Right atrium auricular region (tissue), 2 donors: ENCODE measurements around the gene TLK1. TPM values are rescaled to one million over a fixed set of nuclear protein-coding genes. Genes with fewer than 3 reads are reported as not detected.

Experiments used
- DNase-seq: peaks from one replicate; pipeline ENCODE4 v3.0.0-alpha.2; 2019; ENCODE audit warnings: low spot score
- H3K27ac ChIP-seq, 2 donors: fragments of 200-600 bp; sonication (generic); 1 replicate in 1 of 2; 2 replicates in 1 of 2; pipeline ENCODE4 v1.5.1; 2016 to 2019
- H3K27me3 ChIP-seq, 2 donors: fragments of 200-600 bp; sonication (generic); one replicate each; pipeline versions ENCODE4 v1.5.1 to v1.6.0; 2017 to 2019
- H3K36me3 ChIP-seq: fragments of 200-600 bp; sonication (generic); one replicate; pipeline ENCODE4 v1.5.1; 2016
- H3K4me1 ChIP-seq, 2 donors: fragments of 200-600 bp; sonication (generic); one replicate each; pipeline versions ENCODE4 v1.5.1 to v1.6.0; 2017 to 2019
- H3K4me3 ChIP-seq, 2 donors: fragments of 200-600 bp; sonication (generic); 1 replicate in 1 of 2; 2 replicates in 1 of 2; pipeline ENCODE4 v1.5.1; 2017 to 2019; ENCODE audit warnings: mild to moderate bottlenecking in 1 of 2, moderate library complexity in 1 of 2
- H3K9me3 ChIP-seq, 2 donors: fragments of 200-600 bp; sonication (generic); one replicate each; pipeline ENCODE4 v1.5.1; 2019
- CTCF ChIP-seq, 2 donors: fragments of 200-600 bp; sonication (generic); IDR thresholded peaks; one replicate each; pipeline ENCODE4 v1.5.1; 2019; ENCODE audit warnings: antibody characterized with exemption in 2 of 2
- total RNA-seq, 2 donors: library from RNA; depleted of rRNA; stranded (reverse); fragments of >200 nt; gene quantifications; one replicate each; pipeline ENCODE4 v1.1.0, GENCODE V29; 2016

Gene TLK1
- total RNA-seq, 2 donors from 2014 or later = 21.0 to 21.7 TPM

GRCh38 chr2:170973492-170974303 lies 187.0 kb downstream of the TLK1 start:
- H3K27me3 ChIP-seq = no peaks in the 10 kb centered on the region
- peak; percentile 95 to 96 for TF ChIP-seq CTCF (IDR thresholded peaks at IDR 0.05)
- H3K36me3 ChIP-seq = no peaks in the 10 kb centered on the region
- H3K4me1 ChIP-seq = peaks cover 0 to 12% of the 10 kb centered on the region in 2 donors
- peak; percentile 79 for DNase-seq
- H3K27ac ChIP-seq = peak overlapping the region; percentile 51 to 79
- H3K9me3 ChIP-seq = no peaks in the 10 kb centered on the region
- H3K4me3 ChIP-seq = peak overlapping the region; percentile 49 to 79

DNA sequence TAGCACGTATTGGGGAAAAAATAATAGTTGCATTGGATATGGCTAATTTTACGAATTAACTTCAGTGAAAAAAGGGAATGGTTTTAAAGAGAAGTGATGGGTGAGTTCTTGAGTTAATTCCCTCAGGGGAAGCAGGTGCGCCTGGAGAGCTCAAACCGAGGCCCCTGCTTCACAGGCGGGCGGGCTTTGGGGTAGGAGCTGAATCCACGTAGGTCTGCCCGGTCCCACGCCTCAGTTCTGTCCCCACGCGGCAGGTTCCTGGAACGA lies 187.5 kb downstream of the TLK1 start:
- Histone ChIP-seq H3K9me3 (no peaks in the 10 kb centered on the region), H3K36me3 (no peaks in the 10 kb centered on the region), H3K27ac (peak overlapping the region in 1 of 2 donors; percentile 79), H3K4me1 (peaks cover 0 to 12% of the 10 kb centered on the region in 2 donors), H3K4me3 (peak overlapping the region in 1 of 2 donors; percentile 79), H3K27me3 (no peaks in the 10 kb centered on the region)
- DNase-seq = no peak
- no peak for TF ChIP-seq CTCF (IDR thresholded peaks at IDR 0.05)

- no peak for DNase-seq
Measured at GRCh38 chr2:170972296-170973224, 188.1 kb downstream of the TLK1 start.

DNA sequence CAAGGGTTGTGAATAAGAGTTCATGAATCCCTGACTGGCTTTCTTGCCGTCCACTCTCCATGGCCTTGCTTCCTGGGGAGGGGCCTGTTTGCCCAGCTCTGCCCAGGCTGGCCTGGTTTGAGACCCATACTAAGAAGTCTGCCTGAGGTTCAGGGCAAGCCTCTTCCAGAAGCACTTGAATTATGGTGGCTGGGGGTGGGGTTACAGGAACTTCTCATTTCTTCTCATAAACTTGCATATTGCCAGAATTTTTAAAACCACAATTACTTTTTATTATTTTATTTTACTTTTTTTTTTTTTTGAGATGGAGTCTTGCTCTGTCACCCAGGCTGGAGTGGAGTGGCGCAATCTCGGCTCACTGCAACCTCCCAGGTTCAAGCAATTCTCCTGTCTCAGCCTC lies 189.6 kb downstream of the TLK1 start:
- H3K27me3 ChIP-seq = no peaks in the 10 kb centered on the region
- DNase-seq = no peak
- no peak overlapping the region for H3K27ac ChIP-seq
- H3K4me3 ChIP-seq = no peak overlapping the region
- peaks cover 0 to 12% of the 10 kb centered on the region in 2 donors for H3K4me1 ChIP-seq
- no peaks in the 10 kb centered on the region for H3K9me3 ChIP-seq
- H3K36me3 ChIP-seq = peaks cover 14% of the 10 kb centered on the region
- no peak for TF ChIP-seq CTCF (IDR thresholded peaks at IDR 0.05)

More at GRCh38 chr2:170972296-170973224, 188.1 kb downstream of the TLK1 start:
- H3K4me3 ChIP-seq = peak overlapping the region in 1 of 2 donors; percentile 79
- peaks cover 0 to 12% of the 10 kb centered on the region in 2 donors for H3K4me1 ChIP-seq
- H3K27ac ChIP-seq = no peak overlapping the region
- no peaks in the 10 kb centered on the region for H3K27me3 ChIP-seq
- no peaks in the 10 kb centered on the region for H3K36me3 ChIP-seq
- no peaks in the 10 kb centered on the region for H3K9me3 ChIP-seq
- TF ChIP-seq CTCF (IDR thresholded peaks at IDR 0.05) = no peak

GRCh38 chr2:170969872-170970496 lies 190.7 kb downstream of the TLK1 start:
- H3K27me3 ChIP-seq = no peaks in the 10 kb centered on the region
- no peak overlapping the region for H3K27ac ChIP-seq
- no peaks in the 10 kb centered on the region for H3K9me3 ChIP-seq
- peaks cover 0 to 12% of the 10 kb centered on the region in 2 donors for H3K4me1 ChIP-seq
- no peak for TF ChIP-seq CTCF (IDR thresholded peaks at IDR 0.05)
- DNase-seq = no peak
- peaks cover 25% of the 10 kb centered on the region for H3K36me3 ChIP-seq
- no peak overlapping the region for H3K4me3 ChIP-seq
